ENCODE data around the gene ENG. TPM values are rescaled to one million over a fixed set of nuclear protein-coding genes. Genes with fewer than 3 reads are reported as not detected.
A peak's percentile ranks its signal among the peaks of the same experiment; 100 is the strongest.

The ENG gene
- total and polyA plus RNA-seq, 2 of the 8 experiments (the other 6 are each of a cell fraction or from before 2014, with no cell fraction given): 1.8 to 4.4 TPM

GRCh38 chr9:127829205-127829906 lies 25.1 kb downstream of the ENG start:
- Histone ChIP-seq H3K23ac (ENCODE audit: insufficient read length) (no peak overlapping the region), H2BK5ac (ENCODE audit: low read depth, low read length) (no peak overlapping the region), H4K91ac (replicated peaks; ENCODE audit: insufficient read length, low read length) (peak overlapping the region; percentile 54), H4K8ac (ENCODE audit: extremely low read depth, insufficient read depth, low read length) (no peak overlapping the region), H4K20me1 (replicated peaks in 1 of 2; ENCODE audit: control insufficient read depth in 1 of 2, insufficient read depth in 2 of 2, low read length in 2 of 2) (no peaks in the 10 kb centered on the region), H2BK12ac (ENCODE audit: low read depth, low read length) (peak overlapping the region; percentile 80), H3K4ac (replicated peaks; ENCODE audit: insufficient read length, low read depth, low read length) (no peak overlapping the region), H3K4me2 (ENCODE audit: insufficient read depth in 1 of 2, low read depth in 2 of 2, low read length in 2 of 2) (peak overlapping the region in 1 of 2 experiments; percentile 84; a peak in 1 of 4 replicates), H3K4me1 (replicated peaks in 1 of 4; ENCODE audit: control insufficient read depth in 3 of 4, insufficient read depth in 4 of 4, low read length in 3 of 4) (peaks cover 0 to 17% (median 12%) of the 10 kb centered on the region in 4 experiments; a peak in 6 of 7 replicates), H3K14ac (ENCODE audit: insufficient read length) (no peak overlapping the region), H4K5ac (ENCODE audit: insufficient read length, low read depth, low read length) (no peak overlapping the region), H3K18ac (ENCODE audit: extremely low read depth, low read length) (no peak overlapping the region; the same call in 1 of the 2 replicates), H2BK20ac (ENCODE audit: low read length) (peak overlapping the region; percentile 48; the same call in 1 of the 2 replicates), H3K23me2 (ENCODE audit: low read depth, low read length) (peaks cover 9% of the 10 kb centered on the region; the same call in 1 of the 2 replicates), H3K9me3 (ENCODE audit: insufficient read depth in 2 of 2, low read depth in 1 of 2, low read length in 1 of 2) (no peaks in the 10 kb centered on the region), H3K56ac (replicated peaks; ENCODE audit: insufficient read length, low read depth, low read length) (no peak overlapping the region), H3K79me2 (ENCODE audit: control insufficient read depth in 1 of 2, insufficient read depth in 2 of 2, low read length in 2 of 2) (no peaks in the 10 kb centered on the region), H2BK15ac (ENCODE audit: low read length) (peak overlapping the region; percentile 88), H3K27me3 (replicated peaks in 1 of 4; ENCODE audit: control insufficient read depth in 3 of 4, extremely low read depth in 1 of 4, insufficient read depth in 3 of 4, low read length in 3 of 4) (peaks cover 0 to 12% (median 7%) of the 10 kb centered on the region in 4 experiments; a peak in 5 of 7 replicates), H3K79me1 (ENCODE audit: low read depth, low read length) (no peaks in the 10 kb centered on the region), H3K9ac (replicated peaks in 1 of 4; ENCODE audit: extremely low read depth in 1 of 4, low read depth in 3 of 4, low read length in 3 of 4) (no peak overlapping the region), H2AK5ac (ENCODE audit: low read depth, low read length) (peak overlapping the region; percentile 82), H2AFZ (ENCODE audit: low read length) (no peak overlapping the region), H3K27ac (ENCODE audit: low read depth, low read length) (no peak overlapping the region), H2BK120ac (replicated peaks; ENCODE audit: low read depth, low read length) (peak overlapping the region; percentile 29), H3K36me3 (ENCODE audit: control insufficient read depth in 2 of 4, insufficient read depth in 4 of 4, low read length in 3 of 4) (no peaks in the 10 kb centered on the region), H3K4me3 (ENCODE audit: extremely low read depth in 1 of 4, insufficient read depth in 2 of 4, low read depth in 3 of 4, low read length in 4 of 4) (peak overlapping the region in 1 of 4 experiments; percentile 55; a peak in 1 of 8 replicates)
- WGBS, 2 experiments (ENCODE audit: extremely low coverage in 1 of 2, insufficient coverage in 1 of 2, insufficient read length in 1 of 2, insufficient replicate concordance in 2 of 2, low coverage in 1 of 2, low lambda C conversion rate in 2 of 2, missing lambda C conversion rate in 1 of 2): 88% methylated on average over 6 of the region's 6 CpGs; no CpG with 5 or more reads in 1 of the 2 experiments
- DNase-seq (ENCODE audit: low read depth in 1 of 2, low spot score in 2 of 2) (no peak), FAIRE-seq (no peak)
- CTCF ChIA-PET (ENCODE audit: partially characterized antibody): interaction anchor here (0.7 to 7.3 kb wide), 10 partner anchors 11 to 132 kb away, joined by 3 to 116 read pairs (median 6); partner anchors contain the start of genes ENG and FPGS
- POLR2A ChIA-PET (ENCODE audit: partially characterized antibody): interaction anchor here (0.6 to 1.9 kb wide), 10 partner anchors 12 to 87 kb away, joined by 3 to 9 read pairs (median 4); partner anchors contain the start of gene ENG
- TF ChIP-seq JUN (IDR thresholded peaks at IDR 0.05; ENCODE audit: low read depth, low read length) (no peak), RFX5 (IDR thresholded peaks at IDR 0.05; ENCODE audit: borderline replicate concordance, low read depth, low read length) (no peak), BCL11A (IDR thresholded peaks at IDR 0.05; ENCODE audit: low read depth in 2 of 2, low read length in 2 of 2) (no peak), ATF3 (IDR thresholded peaks at IDR 0.05; ENCODE audit: insufficient read depth, low read depth, low read length) (no peak), RAD21 (IDR thresholded peaks at IDR 0.05 in 1 of 2, conservative IDR thresholded peaks at IDR 0.05 in 1 of 2; ENCODE audit: low read depth in 2 of 2, low read length in 2 of 2) (no peak), KDM4A (IDR thresholded peaks at IDR 0.05; ENCODE audit: low read depth, low read length, severe bottlenecking) (no peak), NANOG (IDR thresholded peaks at IDR 0.05; ENCODE audit: insufficient read depth, low read depth, low read length, poor library complexity, severe bottlenecking) (no peak), EGR1 (IDR thresholded peaks at IDR 0.05; ENCODE audit: borderline replicate concordance, low read depth, low read length) (no peak), SRF (IDR thresholded peaks at IDR 0.05; ENCODE audit: low read depth, low read length) (no peak), NRF1 (IDR thresholded peaks at IDR 0.05; ENCODE audit: low read depth, low read length) (no peak)
